SK-N-SH treated with all-trans-retinoic acid at 6 μM for 48 hours (cell line): ENCODE measurements around the gene PARD3B.

ENCODE experiments used
- ARNTL ChIP-seq: fragments of 450-650 bp; formaldehyde crosslinking; IDR thresholded peaks from 2 replicates; pipeline ENCODE4 v1.5.0; 2020; ENCODE audit warnings: low read depth, mild to moderate bottlenecking, moderate library complexity, borderline replicate concordance
- CREB5 ChIP-seq: fragments of 250-450 bp; sonication (Bioruptor Pico); IDR thresholded peaks from 2 replicates; pipeline ENCODE4 v1.5.1; 2020; ENCODE audit warnings: low read depth, mild to moderate bottlenecking, moderate library complexity
- ESRRG ChIP-seq: fragments of 250-450 bp; sonication (Bioruptor Pico); IDR thresholded peaks from 2 replicates; pipeline ENCODE4 v1.6.1; 2021; ENCODE audit warnings: mild to moderate bottlenecking
- ZFP3 ChIP-seq: fragments of 250-450 bp; sonication (Bioruptor Pico); IDR thresholded peaks from 2 replicates; pipeline ENCODE4 v1.5.0; 2020; ENCODE audit warnings: mild to moderate bottlenecking, moderate library complexity
- ZFP30 ChIP-seq: fragments of 450-650 bp; formaldehyde crosslinking; IDR thresholded peaks from 2 replicates; pipeline ENCODE4 v1.5.0; 2022; ENCODE audit warnings: mild to moderate bottlenecking, moderate library complexity
- ZNF70 ChIP-seq: fragments of 450-650 bp; formaldehyde crosslinking; IDR thresholded peaks from 2 replicates; pipeline ENCODE4 v1.5.0; 2020; ENCODE audit warnings: mild to moderate bottlenecking, moderate library complexity

- TF ChIP-seq ZFP30 = no peak
- TF ChIP-seq ESRRG (CRISPR knock-in tag) = no peak
- no peak for TF ChIP-seq ZFP3
- TF ChIP-seq CREB5 (CRISPR knock-in tag) = no peak
- TF ChIP-seq ZNF70 (CRISPR knock-in tag) = no peak
- TF ChIP-seq ARNTL (CRISPR knock-in tag) = no peak
Observed at GRCh38 chr2:204662956-204663355, 117.7 kb downstream of the PARD3B start.
